CD4-positive, alpha-beta T cell treated with Interleukin-6 at 100 ng/mL for 8 hours (primary cell): ENCODE measurements around the gene TSHZ1.
"Not testable (repeated sequence)": the region's sequence is repeated elsewhere in the genome, so short reads cannot be mapped to it uniquely, and the experiment has no call there.

Experiments
- DNase-seq: peaks from one replicate; pipeline ENCODE4 v3.0.0-alpha.2; 2020; ENCODE audit warnings: mixed read lengths, low spot score

The TSHZ1 gene

GRCh38 chr18:75183973-75184493 is 26.6 kb upstream of the TSHZ1 start:
- DNase-seq: no peak

DNA sequence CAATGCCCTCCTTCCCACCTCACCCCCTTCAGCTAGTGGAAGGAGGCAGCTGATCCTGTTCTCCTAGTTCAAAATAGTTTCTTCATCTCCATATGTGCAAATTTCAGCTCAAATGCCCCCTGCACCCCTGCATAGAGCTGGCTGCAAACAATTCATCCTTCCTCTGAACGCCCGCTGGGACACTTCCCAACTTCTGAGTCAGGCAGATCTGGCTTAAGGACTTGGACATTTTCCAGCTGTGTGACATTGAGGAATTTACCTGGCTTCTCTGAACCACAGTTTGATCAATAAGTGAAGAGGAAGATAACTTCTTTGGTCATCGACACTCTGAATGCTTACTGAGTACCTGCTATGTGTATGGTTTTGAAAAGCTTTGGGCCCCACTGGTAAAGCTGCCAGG is 25.1 kb upstream of the TSHZ1 start:
- no peak for DNase-seq

DNA sequence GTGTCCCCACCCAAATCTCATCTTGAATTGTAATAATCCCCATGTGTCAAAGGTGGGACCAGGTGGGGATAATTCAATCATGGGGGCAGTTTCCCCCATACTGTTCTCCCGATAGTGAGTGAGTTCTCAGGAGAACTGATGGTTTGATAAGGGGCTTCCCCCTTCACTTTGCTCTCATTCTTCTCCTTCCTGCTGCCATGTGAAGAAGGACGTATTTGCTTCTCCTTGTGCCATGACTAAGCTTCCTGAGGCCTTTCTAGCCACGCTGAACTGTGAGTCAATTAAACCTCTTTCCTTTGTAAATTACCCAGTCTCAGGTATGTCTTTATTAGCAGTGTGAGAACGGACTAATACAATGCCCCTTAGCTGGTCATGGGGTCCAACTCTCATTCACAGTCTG is 22.9 kb upstream of the TSHZ1 start:
- not testable (repeated sequence) for DNase-seq

- DNase-seq: no peak
These were observed 20.9 kb upstream of the TSHZ1 start for GRCh38 chr18:75189696-75190095.

DNA sequence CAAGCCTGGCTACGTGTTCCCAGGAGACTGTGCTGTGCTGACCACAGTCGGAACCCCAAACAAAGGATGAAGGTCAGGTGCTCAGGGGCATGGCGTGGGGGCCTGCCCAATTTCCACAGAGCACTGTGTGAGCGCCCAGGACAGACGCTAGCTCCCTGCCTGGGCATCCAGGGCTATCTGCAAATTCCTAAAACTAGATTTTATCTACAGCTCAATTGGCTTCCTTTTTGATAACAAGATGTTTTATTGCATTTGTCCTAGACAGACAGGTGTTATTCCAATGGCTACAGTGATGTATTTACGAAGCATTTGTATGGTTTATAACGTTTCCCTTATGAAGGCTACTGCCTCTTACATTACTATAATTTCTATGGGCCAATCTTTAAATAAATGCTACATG is 17.7 kb upstream of the TSHZ1 start:
- DNase-seq: no peak

GRCh38 chr18:75198036-75198435 is 12.6 kb upstream of the TSHZ1 start:
- no peak for DNase-seq

GRCh38 chr18:75199327-75199726 is 11.3 kb upstream of the TSHZ1 start:
- DNase-seq: no peak

- DNase-seq: no peak
These were observed 10.5 kb upstream of the TSHZ1 start for GRCh38 chr18:75200071-75200470.

- DNase-seq: no peak
These were observed 9.9 kb upstream of the TSHZ1 start for GRCh38 chr18:75200605-75201280.

DNA sequence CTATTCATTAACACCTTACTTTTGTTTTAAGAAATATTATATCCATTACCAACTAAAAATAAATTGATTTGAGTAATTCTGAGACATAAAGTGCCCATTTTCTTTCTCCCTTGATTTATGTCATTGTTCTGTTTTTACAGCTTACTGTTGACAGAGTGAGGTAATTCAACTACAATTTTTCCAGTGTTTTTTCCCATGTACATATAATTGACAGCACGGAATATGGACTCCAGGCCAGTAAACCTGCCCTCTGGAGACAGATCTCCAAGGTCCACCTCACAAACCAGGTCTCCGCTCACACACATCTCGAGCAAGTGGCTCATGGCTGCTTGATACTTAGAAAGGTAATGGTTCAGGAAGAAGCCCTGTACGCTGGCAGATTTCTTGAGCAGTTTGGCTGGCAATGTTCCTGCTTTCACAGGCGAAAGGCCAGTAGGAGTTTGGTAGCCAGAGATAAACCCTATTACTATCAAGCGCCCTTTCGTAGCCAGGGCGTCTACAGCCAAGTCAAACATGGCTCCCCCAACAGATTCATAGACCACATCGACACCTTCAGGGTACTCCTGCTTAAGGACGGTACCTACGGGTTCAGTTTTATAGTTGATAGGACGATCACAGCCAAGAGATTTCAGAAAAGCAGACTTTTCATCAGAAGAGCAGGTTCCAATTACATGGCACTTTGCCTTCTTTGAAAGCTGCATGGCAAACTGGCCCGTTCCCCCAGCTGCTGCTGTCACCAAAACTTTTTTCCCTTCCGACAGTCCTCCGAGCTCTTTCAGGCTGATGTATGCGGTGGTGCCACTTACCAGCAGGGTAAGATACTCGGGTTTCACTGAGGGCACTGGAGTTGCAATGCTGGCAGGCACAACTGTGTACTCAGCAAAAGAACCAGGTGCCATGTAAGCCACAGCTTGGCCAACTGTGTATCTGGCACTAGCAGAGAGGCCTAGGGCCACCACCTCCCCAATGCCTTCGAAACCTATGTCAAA is 9.0 kb upstream of the TSHZ1 start:
- no peak for DNase-seq

GRCh38 chr18:75202696-75203365 is 7.8 kb upstream of the TSHZ1 start:
- no peak for DNase-seq

- no peak for DNase-seq
These were observed 7.0 kb upstream of the TSHZ1 start for GRCh38 chr18:75203416-75204268.

- no peak for DNase-seq
These were observed 6.3 kb upstream of the TSHZ1 start for GRCh38 chr18:75204269-75204731.

DNA sequence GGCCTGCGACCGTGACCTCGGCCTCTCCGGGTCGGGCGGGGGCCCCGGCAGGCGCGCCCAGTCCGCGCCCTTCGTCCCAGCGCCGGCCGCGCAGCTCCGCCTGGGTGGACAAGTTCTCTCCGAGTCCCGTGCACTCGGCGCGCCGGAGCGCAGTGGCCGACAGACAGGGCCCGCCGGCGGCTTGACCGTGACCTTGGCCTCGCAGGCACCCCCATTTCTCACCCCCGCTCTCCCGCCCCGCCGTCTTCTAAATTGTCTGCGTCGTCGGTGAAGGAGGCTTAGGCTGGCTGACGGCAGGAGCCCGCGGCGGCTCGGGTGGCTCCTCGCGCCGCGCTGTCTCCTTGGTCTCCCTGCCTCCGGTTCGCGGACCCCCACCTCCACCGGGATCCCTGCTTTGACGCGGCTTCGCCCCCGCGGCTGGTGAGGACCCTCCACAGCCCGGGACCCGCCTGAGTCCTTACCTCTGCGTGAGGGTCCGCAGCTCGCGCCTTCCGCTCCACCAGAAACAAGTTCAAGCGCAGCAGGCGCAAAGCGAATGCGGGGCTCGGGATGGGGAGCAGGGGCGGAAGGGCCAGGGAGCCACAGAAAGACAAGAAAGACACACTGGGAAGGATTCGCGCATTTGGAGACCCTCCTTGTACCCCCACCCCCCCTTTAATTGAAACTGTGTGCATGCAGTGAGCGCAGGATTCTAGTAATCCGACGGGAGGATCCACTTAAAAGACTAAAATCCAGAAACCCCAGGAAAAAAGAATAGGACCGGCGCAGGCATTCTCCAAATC is 5.7 kb upstream of the TSHZ1 start:
- no peak for DNase-seq

GRCh38 chr18:75205514-75206132 is 5.0 kb upstream of the TSHZ1 start:
- no peak for DNase-seq

DNA sequence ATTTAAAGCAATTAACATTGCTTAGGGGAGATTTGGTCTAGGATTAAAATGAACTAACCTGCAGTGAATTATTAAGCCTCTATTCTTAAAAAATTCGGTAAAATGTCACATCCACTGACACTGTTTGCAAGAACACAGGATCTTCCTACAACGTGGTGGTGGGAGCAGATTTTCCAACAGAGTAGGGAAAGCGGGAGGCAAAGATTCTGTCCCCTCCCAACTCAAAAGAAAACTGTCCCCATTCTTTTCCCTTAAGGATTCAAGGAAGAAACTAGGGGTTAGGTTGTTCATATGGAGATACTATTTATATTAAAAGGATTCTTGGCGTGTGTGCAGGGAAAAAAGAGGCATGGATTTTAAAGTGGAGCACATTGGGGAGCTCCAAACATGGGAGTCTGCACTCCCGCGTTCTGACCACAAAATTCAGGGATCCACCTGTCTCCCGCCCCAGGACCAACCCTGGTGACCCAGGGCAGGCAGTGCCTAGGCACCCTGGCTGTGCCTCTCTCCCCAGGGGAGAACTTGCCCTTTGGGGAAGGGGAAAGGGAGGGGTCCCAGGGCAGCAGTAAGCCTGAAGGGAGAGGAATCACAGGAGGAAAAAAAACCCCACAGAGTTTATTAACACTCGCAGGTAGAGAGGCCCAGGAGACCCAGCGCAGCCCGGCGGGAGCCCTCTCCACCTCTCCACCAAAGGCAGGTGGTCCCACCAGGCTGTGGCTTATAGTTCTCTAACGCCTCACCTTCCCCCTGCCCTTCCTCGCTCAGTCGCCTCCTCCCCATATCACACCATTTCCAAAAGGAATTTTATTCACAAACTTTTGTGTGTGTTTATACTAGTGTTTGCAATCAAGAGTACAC is 3.9 kb upstream of the TSHZ1 start:
- no peak for DNase-seq

DNA sequence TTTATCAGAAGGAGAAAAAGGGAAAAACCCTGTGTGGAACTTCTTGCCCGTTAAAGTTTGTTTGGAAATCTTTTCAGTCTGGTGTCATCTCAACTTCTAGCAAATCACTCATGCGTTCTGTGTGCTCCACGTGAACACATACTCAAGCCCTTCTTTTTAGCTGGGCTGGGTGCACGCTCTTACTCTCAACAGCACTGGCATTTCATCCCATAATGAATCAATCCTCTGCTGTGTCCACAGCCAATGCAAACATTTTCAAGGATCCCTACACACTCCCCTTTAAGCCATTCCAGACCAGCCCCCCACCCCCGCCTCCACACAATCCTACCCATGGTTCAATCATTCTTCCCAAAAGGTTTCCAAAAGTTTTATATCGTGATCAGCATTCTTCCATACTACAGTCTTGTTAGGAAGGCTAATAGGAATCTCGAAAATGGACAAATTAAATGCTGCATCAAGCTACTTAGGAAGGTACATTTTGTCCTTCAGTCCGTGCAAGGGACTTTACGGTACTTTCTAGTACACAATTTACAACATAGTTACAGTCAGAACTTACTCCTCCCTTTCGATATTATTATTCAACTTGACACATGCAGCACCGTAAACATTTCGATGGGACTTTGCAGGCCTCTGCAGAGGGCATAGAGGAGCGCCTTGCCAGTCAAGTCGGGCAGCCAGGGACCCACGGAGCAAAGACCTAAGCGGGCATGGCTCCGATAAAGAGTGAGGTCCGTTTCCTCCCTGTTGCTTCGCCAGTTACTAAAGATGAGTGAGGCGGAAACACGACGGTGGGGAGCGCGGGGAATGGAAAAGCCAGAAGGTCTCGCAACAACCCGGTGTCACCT is 3.1 kb upstream of the TSHZ1 start:
- DNase-seq: no peak

GRCh38 chr18:75208155-75208835 is 2.3 kb upstream of the TSHZ1 start:
- peak; percentile 26 for DNase-seq
